ENCODE results near the gene LRRFIP1. TPM values are rescaled to one million over a fixed set of nuclear protein-coding genes. Genes with fewer than 3 reads are reported as not detected.

LRRFIP1 gene
- polyA plus RNA-seq, 1 experiment = 50.4 TPM

DNA sequence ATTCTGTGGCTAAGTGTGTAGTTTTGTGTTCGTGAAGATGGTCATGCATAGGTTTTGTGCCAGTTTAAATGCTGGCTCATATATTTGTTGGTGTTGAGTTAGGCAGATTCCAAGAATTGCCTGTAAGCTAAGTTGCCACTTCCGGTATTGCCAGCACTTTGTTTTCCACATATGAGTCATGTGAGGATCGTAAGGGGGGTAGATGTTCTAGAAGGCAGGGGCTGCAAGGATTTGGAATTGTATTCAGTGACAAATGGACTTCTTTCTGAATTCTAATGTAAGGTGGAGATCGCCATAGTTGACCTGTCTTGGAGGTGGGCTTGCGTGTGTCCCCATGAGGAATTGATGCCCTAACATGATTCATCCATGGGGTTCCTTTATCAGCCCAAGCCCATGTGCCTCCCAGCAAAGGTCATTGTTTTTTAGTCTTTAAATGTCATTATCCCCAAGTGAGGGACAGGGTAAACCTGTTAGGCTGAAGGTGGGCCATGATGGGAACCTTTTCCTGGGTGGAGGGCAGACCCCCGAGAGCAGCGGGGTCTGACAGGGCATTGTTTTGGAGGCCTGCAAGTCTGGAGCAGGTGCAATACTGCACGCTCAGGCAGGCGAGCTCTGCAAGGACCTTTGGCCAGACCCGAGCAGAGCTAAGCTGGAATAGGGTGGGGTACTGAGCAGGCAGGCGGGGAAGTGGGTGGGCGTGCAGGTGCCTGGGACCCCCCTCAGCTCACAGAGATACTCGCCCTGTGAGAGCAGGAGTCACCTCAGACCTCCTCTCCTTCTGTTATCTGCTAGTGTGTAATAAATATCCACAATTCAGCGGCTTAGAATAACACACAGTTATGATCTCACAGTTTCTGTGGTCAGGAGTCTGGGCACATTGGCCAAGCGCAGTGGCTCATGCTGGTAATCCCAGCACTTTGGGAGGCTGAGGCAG, 77.4 kb downstream of the LRRFIP1 start:
- Histone ChIP-seq H3K4me3 (ENCODE audit: low read depth, low read length) (no peak overlapping the region), H3K27me3 (ENCODE audit: control insufficient read depth, insufficient read depth, low read length) (no peaks in the 10 kb centered on the region), H3K36me3 (ENCODE audit: control insufficient read depth, insufficient read depth, low read length) (peaks cover 6% of the 10 kb centered on the region)
- POLR2A ChIA-PET = no interaction called here
- TF ChIP-seq, protein P1, sequence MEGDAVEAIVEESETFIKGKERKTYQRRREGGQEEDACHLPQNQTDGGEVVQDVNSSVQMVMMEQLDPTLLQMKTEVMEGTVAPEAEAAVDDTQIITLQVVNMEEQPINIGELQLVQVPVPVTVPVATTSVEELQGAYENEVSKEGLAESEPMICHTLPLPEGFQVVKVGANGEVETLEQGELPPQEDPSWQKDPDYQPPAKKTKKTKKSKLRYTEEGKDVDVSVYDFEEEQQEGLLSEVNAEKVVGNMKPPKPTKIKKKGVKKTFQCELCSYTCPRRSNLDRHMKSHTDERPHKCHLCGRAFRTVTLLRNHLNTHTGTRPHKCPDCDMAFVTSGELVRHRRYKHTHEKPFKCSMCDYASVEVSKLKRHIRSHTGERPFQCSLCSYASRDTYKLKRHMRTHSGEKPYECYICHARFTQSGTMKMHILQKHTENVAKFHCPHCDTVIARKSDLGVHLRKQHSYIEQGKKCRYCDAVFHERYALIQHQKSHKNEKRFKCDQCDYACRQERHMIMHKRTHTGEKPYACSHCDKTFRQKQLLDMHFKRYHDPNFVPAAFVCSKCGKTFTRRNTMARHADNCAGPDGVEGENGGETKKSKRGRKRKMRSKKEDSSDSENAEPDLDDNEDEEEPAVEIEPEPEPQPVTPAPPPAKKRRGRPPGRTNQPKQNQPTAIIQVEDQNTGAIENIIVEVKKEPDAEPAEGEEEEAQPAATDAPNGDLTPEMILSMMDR (IDR thresholded peaks at IDR 0.05; ENCODE audit: insufficient read depth, low read depth, low read length) = no peak
- CTCF ChIA-PET = interaction anchor here (1.1 to 4.2 kb wide), 2 partner anchors 40 to 103 kb away, joined by 4 to 13 read pairs; no protein-coding TSS in a partner anchor
- DNase-seq (ENCODE audit: low read depth) = no peak

DNA sequence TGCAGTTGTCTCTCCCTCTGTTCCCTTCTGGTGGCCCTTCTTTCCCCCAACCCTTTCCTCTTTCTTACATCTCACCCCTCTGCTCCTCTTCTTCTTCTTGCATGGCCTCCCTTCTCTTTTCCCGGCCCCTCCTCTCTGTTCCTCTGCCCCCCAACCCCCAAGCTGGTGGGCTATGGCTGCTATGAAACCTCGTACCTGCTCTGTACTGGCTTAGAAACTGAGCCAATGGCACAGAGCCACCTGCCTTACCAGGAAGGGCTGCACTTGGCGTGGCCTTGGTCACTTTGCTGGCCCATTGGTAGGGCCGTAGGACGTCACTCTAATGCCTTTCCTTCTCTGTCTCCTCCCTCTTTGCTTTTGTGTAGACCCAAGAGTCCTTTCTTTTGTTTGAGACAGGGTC, 78.9 kb downstream of the LRRFIP1 start:
- Histone ChIP-seq H3K4me3 (ENCODE audit: low read depth, low read length) (no peak overlapping the region), H3K36me3 (ENCODE audit: control insufficient read depth, insufficient read depth, low read length) (peaks cover 9% of the 10 kb centered on the region), H3K27me3 (ENCODE audit: control insufficient read depth, insufficient read depth, low read length) (no peaks in the 10 kb centered on the region)
- CTCF ChIA-PET = interaction anchor here (4.2 kb wide), 1 partner anchor 39 kb away, joined by 13 read pairs; no protein-coding TSS in a partner anchor
- no peak for DNase-seq (ENCODE audit: low read depth)
- TF ChIP-seq, protein P1 (IDR thresholded peaks at IDR 0.05; ENCODE audit: insufficient read depth, low read depth, low read length) = no peak
- POLR2A ChIA-PET = no interaction called here

DNA sequence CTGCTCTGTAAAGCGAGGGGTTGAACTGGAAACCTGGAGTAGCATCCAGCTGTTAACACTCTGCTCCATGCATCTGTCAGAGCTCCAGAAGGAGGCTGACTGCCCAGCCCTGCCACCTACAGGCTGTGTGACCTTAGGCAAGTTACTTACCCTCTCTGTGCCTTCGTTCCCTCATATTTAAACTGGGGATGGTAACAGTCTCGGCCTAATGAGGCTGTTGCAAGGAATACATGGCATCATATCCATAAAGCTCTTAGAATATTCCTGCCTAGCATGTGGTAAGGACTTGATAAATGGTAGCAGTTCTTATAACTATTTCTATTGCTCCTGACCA, 80.6 kb downstream of the LRRFIP1 start:
- H3K36me3 ChIP-seq (ENCODE audit: control insufficient read depth, insufficient read depth, low read length) = peaks cover 11% of the 10 kb centered on the region
- TF ChIP-seq, protein P1 (IDR thresholded peaks at IDR 0.05; ENCODE audit: insufficient read depth, low read depth, low read length) = no peak
- CTCF ChIA-PET = no interaction called here

DNA sequence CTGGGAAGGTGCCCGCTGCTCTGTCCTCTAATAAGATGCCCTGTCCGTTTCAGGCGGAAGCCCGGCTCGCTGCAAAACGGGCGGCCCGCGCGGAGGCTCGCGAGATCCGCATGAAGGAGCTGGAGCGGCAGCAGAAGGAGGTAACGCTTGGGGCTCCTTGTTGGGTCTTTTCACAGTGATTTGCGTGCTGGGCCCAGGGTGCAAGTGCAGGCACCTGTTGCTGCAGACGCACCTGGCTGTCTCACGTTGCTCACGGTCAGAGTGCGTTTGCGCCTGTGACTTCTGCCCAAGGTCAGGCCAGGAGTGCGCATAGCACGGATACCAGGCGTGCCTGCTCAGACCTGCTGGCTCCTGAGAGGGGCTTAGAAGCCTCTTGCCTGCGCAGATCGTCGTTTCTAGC, 81.1 kb downstream of the LRRFIP1 start:
- ChIA-PET CTCF (interaction anchor here (1.2 kb wide), 1 partner anchor 22 kb away, joined by 3 read pairs; no protein-coding TSS in a partner anchor), POLR2A (interaction anchor here (0.6 kb wide), 1 partner anchor 806 kb away, joined by 4 read pairs; no protein-coding TSS in a partner anchor)
- TF ChIP-seq, protein P1 (IDR thresholded peaks at IDR 0.05; ENCODE audit: insufficient read depth, low read depth, low read length) = no peak
- H3K36me3 ChIP-seq (ENCODE audit: control insufficient read depth, insufficient read depth, low read length) = peaks cover 11% of the 10 kb centered on the region
- no peak overlapping the region for H3K4me3 ChIP-seq (ENCODE audit: low read depth, low read length)
- no peaks in the 10 kb centered on the region for H3K27me3 ChIP-seq (ENCODE audit: control insufficient read depth, insufficient read depth, low read length)
- DNase-seq (ENCODE audit: low read depth) = no peak

More for the DNA sequence above, 80.6 kb downstream of the LRRFIP1 start:
- POLR2A ChIA-PET = interaction anchor here (0.6 kb wide), 1 partner anchor 807 kb away, joined by 4 read pairs; no protein-coding TSS in a partner anchor
- Histone ChIP-seq H3K4me3 (ENCODE audit: low read depth, low read length) (no peak overlapping the region), H3K27me3 (ENCODE audit: control insufficient read depth, insufficient read depth, low read length) (no peaks in the 10 kb centered on the region)
- no peak for DNase-seq (ENCODE audit: low read depth)

DNA sequence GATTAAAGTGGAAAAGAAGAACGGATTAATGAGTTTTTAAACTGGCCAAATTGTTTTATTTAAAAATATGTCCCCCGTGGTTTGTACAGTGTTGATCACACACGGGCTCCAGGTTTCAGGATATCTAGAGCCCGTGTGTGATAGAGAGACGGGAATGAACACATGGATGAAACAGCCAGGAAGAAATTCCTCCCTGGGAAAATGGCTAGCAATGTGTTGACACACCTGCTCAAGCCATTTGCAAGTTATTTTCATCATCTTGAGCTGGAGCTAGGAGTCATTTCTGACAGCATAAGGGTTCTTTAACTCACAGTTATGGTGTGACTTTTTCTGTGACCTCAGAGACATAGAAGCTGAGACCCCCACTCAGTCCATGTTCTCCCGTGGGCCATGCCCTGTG, 81.6 kb downstream of the LRRFIP1 start:
- H3K36me3 ChIP-seq (ENCODE audit: control insufficient read depth, insufficient read depth, low read length) = peaks cover 11% of the 10 kb centered on the region
- DNase-seq (ENCODE audit: low read depth) = no peak
- CTCF ChIA-PET = interaction anchor here (0.6 to 1.2 kb wide), 2 partner anchors 22 to 45 kb away, joined by 3 read pairs; no protein-coding TSS in a partner anchor
- POLR2A ChIA-PET = no interaction called here
- TF ChIP-seq, protein P1 (IDR thresholded peaks at IDR 0.05; ENCODE audit: insufficient read depth, low read depth, low read length) = no peak
- H3K27me3 ChIP-seq (ENCODE audit: control insufficient read depth, insufficient read depth, low read length) = no peaks in the 10 kb centered on the region
- no peak overlapping the region for H3K4me3 ChIP-seq (ENCODE audit: low read depth, low read length)
